Measurements from ENCODE around the gene CD99L2. TPM values are rescaled to one million over a fixed set of nuclear protein-coding genes. Genes with fewer than 3 reads are reported as not detected.

Gene CD99L2
- polyA plus RNA-seq, 10 donors: 33.2 to 46.6 (median 38.5) TPM

- no peak for DNase-seq
Measured at GRCh38 chrX:150763810-150764209, 134.7 kb downstream of the CD99L2 start.

DNA sequence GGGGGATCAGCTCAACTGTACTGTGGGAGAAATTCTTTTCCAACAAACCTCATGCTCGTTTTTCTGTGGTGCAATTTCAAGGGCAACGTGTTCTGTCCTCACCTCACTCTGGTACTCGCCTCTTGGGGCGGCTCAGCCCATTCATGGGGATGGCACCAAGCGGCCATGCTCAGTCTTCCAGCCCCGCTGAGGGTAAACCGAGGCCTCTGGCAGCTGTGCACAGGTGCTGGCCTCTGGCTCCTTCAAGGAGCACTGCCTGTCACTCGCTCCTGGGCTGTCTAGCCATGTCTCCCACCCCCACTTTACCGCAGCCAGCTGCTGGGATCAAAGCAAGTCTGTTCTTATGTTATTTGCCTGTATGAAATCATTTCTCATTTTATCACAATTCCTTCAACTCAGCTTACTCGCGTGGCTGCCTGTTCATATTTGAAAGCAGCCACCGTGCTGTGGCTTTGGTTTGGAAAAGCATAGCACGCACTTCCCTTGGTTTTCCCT, 135.1 kb downstream of the CD99L2 start:
- DNase-seq: no peak

DNA sequence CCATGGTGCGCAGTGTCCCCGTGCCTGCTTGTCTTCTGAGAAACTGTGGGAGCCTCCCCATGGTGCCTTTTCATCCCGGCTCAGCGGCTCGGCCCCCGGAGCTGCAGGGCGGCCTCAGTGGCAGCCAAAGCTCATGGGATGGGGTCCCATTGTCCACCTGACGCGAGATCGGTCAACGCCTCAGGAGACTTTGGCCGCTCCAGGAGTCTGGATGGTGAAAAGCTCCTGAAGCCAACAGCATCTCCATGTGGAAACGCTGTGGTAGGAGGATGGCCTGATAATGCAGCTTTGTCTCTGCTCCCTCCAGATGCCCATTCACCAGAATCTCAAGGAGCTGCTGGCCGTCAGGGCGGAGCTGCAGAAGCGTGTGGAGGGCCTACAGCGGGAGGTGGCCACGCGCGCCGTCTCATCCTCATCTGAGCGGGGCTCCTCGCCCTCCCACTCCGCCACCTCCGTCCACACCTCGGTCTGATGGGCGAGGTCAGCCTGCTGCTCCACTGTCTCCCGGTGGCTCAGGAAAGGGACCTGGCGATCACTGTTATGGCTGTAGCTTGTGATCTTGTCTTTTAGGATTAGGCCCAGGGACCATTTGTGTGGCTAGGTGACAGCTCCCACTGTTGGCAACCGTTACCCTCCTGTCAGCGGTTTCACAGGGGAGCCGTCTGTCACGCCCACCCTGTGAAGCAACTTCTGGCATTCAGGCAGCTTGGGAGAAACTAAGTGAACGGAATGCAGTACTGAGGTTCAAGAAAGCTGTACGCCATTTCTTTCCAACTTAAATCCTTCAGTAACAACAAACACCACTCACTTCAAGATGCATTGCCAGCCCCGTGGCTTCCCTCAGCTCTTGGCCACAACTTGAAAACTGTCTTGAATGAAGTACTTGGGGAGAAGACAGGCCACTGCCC, 136.0 kb downstream of the CD99L2 start:
- DNase-seq: peak in 1 of 3 donors; percentile 9

GRCh38 chrX:150761819-150762216, 136.7 kb downstream of the CD99L2 start:
- DNase-seq: no peak

DNA sequence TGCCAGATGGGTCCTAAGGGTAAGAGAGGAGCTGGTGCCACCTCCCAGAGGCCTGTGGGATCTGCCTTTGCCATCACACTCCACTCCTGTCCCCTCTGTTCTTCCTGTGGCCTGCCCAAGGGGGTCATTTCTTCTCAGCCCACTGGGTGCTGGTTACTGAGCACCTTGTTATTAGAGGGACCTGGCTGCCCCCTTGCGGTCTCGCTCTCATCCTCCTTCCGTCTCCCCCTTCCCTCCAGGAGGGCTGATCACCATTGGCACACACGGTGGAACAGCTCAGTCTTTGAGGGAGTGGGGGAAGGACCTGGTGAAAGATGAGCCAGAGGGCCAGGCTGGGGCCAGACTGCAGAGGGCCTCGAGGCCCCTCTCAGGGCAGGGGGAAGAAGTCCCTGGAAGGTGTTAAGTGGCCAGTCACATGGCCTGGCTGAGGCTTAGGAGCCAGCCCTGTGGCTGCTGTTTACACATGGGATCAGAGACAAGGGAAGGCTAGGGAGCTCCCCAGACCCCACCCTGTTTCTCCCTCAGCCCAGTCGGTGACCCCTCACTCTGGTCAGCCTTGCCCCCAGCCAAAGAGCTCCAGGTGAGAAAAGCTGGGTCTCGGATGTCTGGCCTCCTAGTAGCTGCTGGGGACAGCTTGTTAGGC, 137.2 kb downstream of the CD99L2 start:
- DNase-seq: no peak

GRCh38 chrX:150759568-150760416, 138.7 kb downstream of the CD99L2 start:
- DNase-seq: no peak

GRCh38 chrX:150757371-150757770, 141.1 kb downstream of the CD99L2 start:
- DNase-seq: no peak

DNA sequence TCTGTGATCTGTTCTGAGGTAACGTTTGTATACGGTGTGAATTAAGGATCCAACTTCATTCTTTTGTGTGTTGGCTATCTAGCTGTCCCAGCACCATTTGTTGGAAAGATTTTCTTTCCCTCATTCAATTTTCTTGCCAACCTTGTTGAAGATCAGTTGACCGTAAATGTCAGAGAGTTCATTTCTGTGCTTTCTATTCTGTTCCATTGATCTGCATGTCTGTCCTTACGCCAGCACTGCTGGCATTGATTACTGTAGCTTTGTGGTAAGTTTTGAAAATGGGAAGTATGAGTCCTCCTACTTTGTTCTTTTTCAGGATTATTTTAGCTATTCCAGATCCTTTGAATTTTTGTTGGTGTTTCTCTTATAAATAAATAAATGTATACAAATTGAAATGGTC, 144.5 kb downstream of the CD99L2 start:
- DNase-seq: no peak

GRCh38 chrX:150753357-150753756, 145.1 kb downstream of the CD99L2 start:
- DNase-seq: no peak

- DNase-seq: no peak
Measured at GRCh38 chrX:150752124-150752523, 146.3 kb downstream of the CD99L2 start.

GRCh38 chrX:150736475-150736874, 162.0 kb downstream of the CD99L2 start:
- DNase-seq: no peak

GRCh38 chrX:150731795-150732194, 166.7 kb downstream of the CD99L2 start:
- DNase-seq: peak in 1 of 3 donors; percentile 51

- DNase-seq: peak in 1 of 3 donors; percentile 24
Measured at GRCh38 chrX:150730719-150731118, 167.7 kb downstream of the CD99L2 start.

DNA sequence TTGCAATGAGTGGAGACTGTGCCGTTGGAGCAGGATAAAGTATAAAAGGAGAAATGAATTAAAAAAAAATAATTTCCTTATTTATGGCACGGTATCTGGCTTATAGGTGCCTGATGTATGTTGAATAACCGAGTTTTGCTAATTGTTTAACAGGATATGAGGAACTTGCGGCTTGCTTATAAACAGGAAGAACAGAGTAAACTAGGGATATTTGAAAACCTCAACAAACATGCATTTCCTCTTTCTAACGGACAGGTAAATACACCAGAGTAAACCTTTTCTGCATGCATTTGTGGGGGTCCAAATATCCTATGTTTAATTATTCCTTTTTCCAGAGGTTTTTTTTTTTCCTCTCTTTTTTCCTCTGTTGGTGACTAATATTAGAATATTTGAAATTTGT, 168.5 kb downstream of the CD99L2 start:
- no peak for DNase-seq

DNA sequence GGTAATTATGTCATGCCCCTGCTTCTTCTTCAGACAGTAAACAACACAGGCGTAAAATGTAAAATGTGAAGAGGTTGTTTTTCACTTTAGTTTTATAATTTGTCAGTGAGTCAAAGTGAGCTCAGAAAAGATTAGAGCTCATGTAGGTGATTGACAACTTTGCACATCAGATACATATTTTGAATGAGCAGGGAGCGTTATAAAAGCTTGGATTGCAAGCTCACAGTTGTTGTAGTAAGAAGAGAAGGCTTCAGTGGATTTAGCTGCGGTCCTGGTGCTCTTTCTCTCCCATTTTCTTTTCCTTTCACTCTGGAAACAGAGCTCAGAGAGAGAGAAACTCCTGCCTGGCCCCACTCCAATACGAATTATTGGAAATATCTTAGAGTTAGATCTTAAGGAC, 178.8 kb downstream of the CD99L2 start:
- peak in 2 of 3 donors; percentile 6 to 30 for DNase-seq

Other genes starting within 250 kb of the CD99L2 start
- 10 to 100 TPM; 15.1 to 28.4 (median 20.9) TPM for gene MTMR1, start 205.3 kb downstream of the CD99L2 start, polyA plus RNA-seq (ENCODE audit: insufficient read length in 10 of 10)
- 10 to 100 TPM; 53.2 to 84.5 (median 58.3) TPM for gene HMGB3, start 84.7 kb upstream of the CD99L2 start, polyA plus RNA-seq (ENCODE audit: insufficient read length in 10 of 10)